Peyer's patch (tissue), 4 donors: Measurements from ENCODE around the gene WASHC2A. TPM values are rescaled to one million over a fixed set of nuclear protein-coding genes. Genes with fewer than 3 reads are reported as not detected.
"Not testable (repeated sequence)": the region's sequence is repeated elsewhere in the genome, so short reads cannot be mapped to it uniquely, and the experiment has no call there.

ENCODE experiments used
- DNase-seq, 3 donors: peaks; one replicate each; pipeline ENCODE4 v3.0.0-alpha.2; 2017 to 2019
- H3K27ac ChIP-seq, 4 donors: fragments of 200-600 bp; sonication (generic); one replicate each; pipeline ENCODE4 v1.5.1; 2016 to 2019
- H3K27me3 ChIP-seq, 2 donors: fragments of 200-600 bp; sonication (generic); one replicate each; pipeline ENCODE4 v1.5.1; 2019
- H3K36me3 ChIP-seq, 3 donors: fragments of 200-600 bp; sonication (generic); one replicate each; pipeline ENCODE4 v1.5.1; 2016 to 2019
- H3K4me1 ChIP-seq, 4 donors: fragments of 200-600 bp; sonication (generic); one replicate each; pipeline ENCODE4 v1.5.1; 2016 to 2019
- H3K4me3 ChIP-seq, 4 donors: fragments of 200-600 bp; sonication (generic); 1 replicate in 3 of 4; 2 replicates in 1 of 4; pipeline ENCODE4 v1.5.1; 2016 to 2019; ENCODE audit warnings: mild to moderate bottlenecking in 1 of 4
- H3K9me3 ChIP-seq, 4 donors: fragments of 200-600 bp; sonication (generic); one replicate each; pipeline ENCODE4 v1.5.1; 2016 to 2019; ENCODE audit warnings: mild to moderate bottlenecking in 1 of 4
- total RNA-seq, 4 donors: library from RNA; depleted of rRNA; stranded (reverse); fragments of >200 nt; gene quantifications; one replicate each; pipeline ENCODE4 v1.1.0, GENCODE V29; 2016

The WASHC2A gene
- total RNA-seq, 4 donors from 2014 or later = 39.4 to 88.9 (median 57.6) TPM

GRCh38 chr10:50169506-50169905, 101.8 kb downstream of the WASHC2A start:
- not testable (repeated sequence) for DNase-seq, H3K9me3 ChIP-seq

GRCh38 chr10:50174788-50175525, 107.2 kb downstream of the WASHC2A start:
- H3K27me3 ChIP-seq, H3K9me3 ChIP-seq, H3K36me3 ChIP-seq, DNase-seq, H3K4me3 ChIP-seq, H3K27ac ChIP-seq, H3K4me1 ChIP-seq: not testable (repeated sequence)

More at GRCh38 chr10:50169506-50169905, 101.8 kb downstream of the WASHC2A start:
- not testable (repeated sequence) for H3K27ac ChIP-seq, H3K4me1 ChIP-seq, H3K36me3 ChIP-seq, H3K4me3 ChIP-seq, H3K27me3 ChIP-seq

Other genes with a start within 250 kb of the WASHC2A start
- gene PARG, start 125.9 kb upstream of the WASHC2A start, total RNA-seq = 10 to 100 TPM; 21.0 to 77.6 (median 41.8) TPM
- gene TIMM23B, start 125.9 kb upstream of the WASHC2A start, total RNA-seq = 10 to 100 TPM; 16.8 to 36.1 (median 24.8) TPM
- gene AGAP6, start 79.5 kb upstream of the WASHC2A start, total RNA-seq = 10 to 100 TPM; 20.8 to 46.2 (median 39.7) TPM
- 10 to 100 TPM in 1 of 4 donors, 1 to 10 TPM in 2, under 1 TPM in 1; 0.83 to 52.2 (median 5.7) TPM for gene ASAH2, start 183.6 kb downstream of the WASHC2A start, total RNA-seq